Right cardiac atrium (tissue), 5 donors: ENCODE measurements around the gene ACTMAP. TPM values are rescaled to one million over a fixed set of nuclear protein-coding genes. Genes with fewer than 3 reads are reported as not detected.

Experiments used
- ATAC-seq, 2 donors: fragments of 200-7000 bp; cut with Tn5 transposase; one replicate each; pipeline versions ENCODE4 v1.8.0 to v1.9.1; 2020; ENCODE audit warnings: moderate library complexity in 2 of 2, mild to moderate bottlenecking in 1 of 2
- DNase-seq, 3 donors: peaks; one replicate each; pipeline ENCODE4 v3.0.0-alpha.2; 2020
- H3K27ac ChIP-seq: one replicate; pipeline ENCODE4 v1.5.1; 2013; ENCODE audit warnings: mild to moderate bottlenecking, low read length, control low read depth, moderate library complexity
- H3K27me3 ChIP-seq: one replicate; pipeline ENCODE4 v1.6.1; 2013; ENCODE audit not compliant: control insufficient read depth, insufficient read depth
- H3K4me1 ChIP-seq: one replicate; pipeline ENCODE4 v1.6.1; 2013; ENCODE audit warnings: low read length; ENCODE audit not compliant: control insufficient read depth, insufficient read depth
- H3K4me3 ChIP-seq: one replicate; pipeline ENCODE4 v1.5.1; 2013; ENCODE audit warnings: low read length, control low read depth
- H3K9me3 ChIP-seq: one replicate; pipeline ENCODE4 v1.6.1; 2013; ENCODE audit warnings: low read length; ENCODE audit not compliant: control insufficient read depth
- WGBS: extraction: QIAGEN DNeasy Blood & Tissue Kit; methylation state at CpG from one replicate; pipeline ENCODE4 v1.1.7; 2013; 5-methylcytosine and 5-hydroxymethylcytosine counted together
- intact Hi-C, 4 donors: fragments of 100-400 bp; cut with DNase I; formaldehyde crosslinking; loops; one replicate each; pipeline versions ENCODE4 v1.11.0 to v1.14.0; 2022 to 2023
- polyA plus RNA-seq: library from polyadenylated mRNA; stranded (reverse); fragments of 200-250 nt; gene quantifications from one replicate; pipeline ENCODE4 v1.2.3, GENCODE V29; 2013
- total RNA-seq, 4 donors: library from RNA; stranded (reverse); fragmentation: NEBNext Ultra II Directional; extraction: Animal tissue kit (Norgen Biotek cat#: 25700); gene quantifications; one replicate each; pipeline ENCODE4 v1.2.1, GENCODE V29; 2021
- donor health status: healthy with polysubstance abuse.
- donor health status: DM: no; HTN: yes; CAD: no.
- donor health status: DM: no; HTN: no; CAD: no.
- donor health status: DM: no; HTN: yes; CAD: no; lungs with severe emphysema.
- donor health status: DM: yes; HTN: yes; CAD: no.

ACTMAP gene
- total and polyA plus RNA-seq, 5 donors: 4.5 to 6.1 (median 5.1) TPM

DNA sequence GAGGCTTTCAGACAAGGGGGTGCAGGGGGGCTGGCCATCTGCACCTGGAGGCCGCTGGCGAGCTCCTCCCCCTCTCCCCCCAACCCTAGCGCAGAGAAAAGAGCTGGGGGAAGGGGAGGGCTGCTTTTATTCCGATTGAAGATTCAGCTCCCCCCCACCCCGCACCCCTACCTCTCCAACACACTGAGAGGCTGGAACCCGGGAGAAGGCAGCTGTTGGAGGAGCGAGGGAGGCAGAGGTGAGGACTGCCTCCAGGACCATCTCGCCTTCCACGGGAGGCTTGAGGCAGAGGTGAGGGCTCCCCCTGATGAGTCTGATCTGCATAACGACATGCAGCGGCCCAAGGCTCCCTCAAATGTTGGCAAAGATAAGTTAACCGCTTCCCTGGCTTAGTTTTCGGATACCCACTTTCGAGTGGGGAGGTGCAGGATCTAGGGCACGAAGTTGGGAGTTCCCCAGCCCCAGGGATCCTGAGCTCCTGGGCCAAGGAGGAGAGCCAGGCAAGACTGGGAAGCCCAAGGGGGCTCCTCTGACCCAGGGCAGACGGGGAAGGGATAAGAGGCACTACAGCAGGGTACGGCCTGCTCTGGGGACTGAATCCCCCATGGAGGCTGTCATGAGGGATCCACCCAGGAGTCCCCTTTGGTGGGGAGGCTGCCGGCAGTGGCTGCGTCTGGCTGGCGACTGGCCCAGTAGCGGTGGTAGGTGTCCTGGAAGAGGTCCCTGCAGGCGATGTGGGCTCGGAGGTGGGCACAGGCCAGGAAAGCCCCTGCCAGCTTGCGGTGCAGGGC lies 58.7 kb downstream of the ACTMAP start:
- H3K27me3 ChIP-seq: no peaks in the 10 kb centered on the region
- DNase-seq (peak in 1 of 3 donors; percentile 72), ATAC-seq (no peak)
- intact Hi-C loops: no loop called here
- H3K4me3 ChIP-seq: no peak overlapping the region
- peak overlapping the region; percentile 74 for H3K27ac ChIP-seq
- no peaks in the 10 kb centered on the region for H3K9me3 ChIP-seq
- 70% methylated on average over 23 of the region's 24 CpGs for WGBS
- peaks cover 5% of the 10 kb centered on the region for H3K4me1 ChIP-seq

Other genes starting within 250 kb of the ACTMAP start
- 10 to 100 TPM; 19.7 to 23.0 (median 20.4) TPM for gene SHKBP1, start 173.6 kb downstream of the ACTMAP start, total RNA-seq
- 22.8 TPM for gene SHKBP1, start 173.6 kb downstream of the ACTMAP start, polyA plus RNA-seq
- 100 to 1,000 TPM; 307 to 473 (median 324) TPM for gene LTBP4, start 149.1 kb downstream of the ACTMAP start, total RNA-seq
- gene LTBP4, start 149.1 kb downstream of the ACTMAP start, polyA plus RNA-seq: 216 TPM
- 10 to 100 TPM; 18.6 to 22.9 (median 20.4) TPM for gene NUMBL, start 59.8 kb downstream of the ACTMAP start, total RNA-seq
- gene NUMBL, start 59.8 kb downstream of the ACTMAP start, polyA plus RNA-seq: 12.4 TPM
- gene COQ8B, start 33.6 kb downstream of the ACTMAP start, total RNA-seq: 10 to 100 TPM; 22.8 to 34.0 (median 29.0) TPM
- 23.8 TPM for gene COQ8B, start 33.6 kb downstream of the ACTMAP start, polyA plus RNA-seq
- 10 to 100 TPM in 2 of 4 donors, 1 to 10 TPM in 2; 7.6 to 15.8 (median 10.8) TPM for gene ITPKC, start 33.4 kb downstream of the ACTMAP start, total RNA-seq
- 13.4 TPM for gene ITPKC, start 33.4 kb downstream of the ACTMAP start, polyA plus RNA-seq
- gene SNRPA, start 726 bp upstream of the ACTMAP start, total RNA-seq: 10 to 100 TPM; 32.3 to 44.9 (median 39.5) TPM
- gene SNRPA, start 726 bp upstream of the ACTMAP start, polyA plus RNA-seq: 27.0 TPM
- gene MIA, start 25.0 kb upstream of the ACTMAP start, total RNA-seq: 1 to 10 TPM in 3 of 4 donors, under 1 TPM in 1; 0.71 to 3.1 (median 1.5) TPM
- gene MIA, start 25.0 kb upstream of the ACTMAP start, polyA plus RNA-seq: 3.7 TPM
- 10 to 100 TPM; 14.4 to 17.0 (median 15.2) TPM for gene RAB4B, start 27.8 kb upstream of the ACTMAP start, total RNA-seq
- 25.3 TPM for gene RAB4B, start 27.8 kb upstream of the ACTMAP start, polyA plus RNA-seq
- gene EGLN2, start 48.7 kb upstream of the ACTMAP start, total RNA-seq: 10 to 100 TPM; 55.9 to 75.2 (median 58.1) TPM
- 52.3 TPM for gene EGLN2, start 48.7 kb upstream of the ACTMAP start, polyA plus RNA-seq
- gene CYP2A6, start 100.0 kb upstream of the ACTMAP start, total RNA-seq: not detected
- gene CYP2A6, start 100.0 kb upstream of the ACTMAP start, polyA plus RNA-seq: not detected
- gene CYP2A7, start 131.8 kb upstream of the ACTMAP start, total RNA-seq: not detected
- not detected for gene CYP2A7, start 131.8 kb upstream of the ACTMAP start, polyA plus RNA-seq
- not detected for gene CYP2B6, start 240.8 kb upstream of the ACTMAP start, total RNA-seq
- not detected for gene CYP2B6, start 240.8 kb upstream of the ACTMAP start, polyA plus RNA-seq